GM21825 (cell line): Measurements from ENCODE around the gene PPWD1.
A peak's percentile ranks its signal among the peaks of the same experiment; 100 is the strongest.

Experiments
- ATAC-seq: cut with Tn5 transposase; IDR thresholded peaks from one replicate; pipeline ENCODE4 v1.9.1; 2021; ENCODE audit warnings: mild to moderate bottlenecking, moderate library complexity; ENCODE audit not compliant: unreplicated experiment

The PPWD1 gene

GRCh38 chr5:65623482-65623881 lies 60.4 kb downstream of the PPWD1 start:
- ATAC-seq = no peak

DNA sequence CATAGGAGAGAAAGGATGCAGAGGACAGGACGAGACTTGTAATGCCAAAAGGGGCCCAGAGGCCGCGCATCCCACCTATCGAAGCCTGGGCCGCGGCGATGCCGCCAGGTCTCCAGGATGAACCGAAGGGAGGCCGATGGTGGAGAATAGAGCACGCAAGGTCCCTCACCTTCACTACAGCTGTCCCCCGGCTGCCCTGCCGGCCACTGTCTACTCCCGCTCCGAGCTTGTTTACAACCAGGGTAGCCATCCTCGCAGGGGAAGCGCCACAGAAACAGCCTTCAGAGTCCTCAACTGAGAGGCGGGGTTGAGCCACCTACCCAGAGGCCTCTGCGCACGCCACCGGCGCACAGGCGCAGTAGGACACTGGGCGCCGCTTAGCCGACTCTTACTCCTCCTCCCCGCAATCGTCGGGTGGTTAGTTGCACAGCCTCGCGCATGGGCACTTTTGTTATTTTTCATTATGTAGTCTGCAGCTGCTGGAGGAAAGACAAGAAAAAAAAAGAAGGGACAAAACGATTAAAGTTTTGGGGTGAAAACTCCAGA lies 61.0 kb downstream of the PPWD1 start, which contains the start of gene TRIM23:
Gene TRIM23 (minus strand): TSS at position 309 of the 546 bp plus-strand sequence. CDS start 59 bp downstream, at position 250.
- peak; percentile 96 for ATAC-seq

DNA sequence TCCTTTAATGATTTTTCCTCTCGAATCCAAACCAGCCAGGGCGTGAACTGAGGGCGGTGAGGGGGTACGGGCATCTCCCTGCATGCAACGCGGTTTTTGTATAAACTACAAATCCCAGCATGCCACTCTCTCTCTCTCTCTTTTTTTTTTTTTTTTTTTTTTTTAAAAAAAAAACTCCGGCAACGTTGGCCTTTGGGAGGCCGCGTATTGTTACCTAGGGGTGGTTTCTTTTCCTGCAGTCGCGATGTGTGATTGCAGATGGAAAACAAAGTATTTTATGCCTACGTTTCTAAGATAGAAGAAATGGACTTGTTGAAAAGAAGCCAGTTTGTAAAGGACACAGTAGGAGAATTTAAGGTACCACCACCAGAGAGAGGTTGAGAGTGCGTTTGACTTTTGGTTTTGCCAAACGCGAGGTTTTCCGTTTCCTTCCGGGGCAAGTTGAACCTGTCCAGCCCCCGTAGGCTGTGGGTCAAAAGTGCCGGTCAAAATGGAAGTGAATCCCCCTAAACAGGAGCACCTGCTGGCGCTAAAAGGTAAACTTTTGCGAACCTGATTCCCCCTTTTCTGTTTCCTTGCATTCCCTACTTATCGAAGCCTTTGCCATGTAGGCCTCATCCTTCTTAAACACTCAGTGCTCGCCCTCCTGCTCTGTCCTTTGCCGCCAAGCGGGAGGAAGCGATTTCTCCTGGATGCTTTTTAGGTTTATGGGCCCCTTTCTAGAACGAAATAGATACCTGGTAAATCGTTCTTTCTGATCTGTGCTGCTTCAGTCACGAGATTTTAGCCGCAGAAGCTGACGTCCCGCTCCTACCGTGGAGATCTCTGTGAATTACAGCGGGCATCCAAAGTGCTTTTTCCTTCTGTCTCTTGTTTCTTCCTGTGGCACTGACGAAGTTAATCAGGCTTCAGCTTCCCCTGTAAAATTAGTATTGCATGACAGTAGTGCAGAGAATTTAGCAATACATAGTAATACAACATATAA lies 61.8 kb downstream of the PPWD1 start, which contains the start of the genes SHLD3 and TRAPPC13:
Gene SHLD3 (plus strand): TSS at position 457 of the 985 bp plus-strand sequence. CDS start 4,561 bp downstream, outside the sequence.
Gene TRAPPC13 (plus strand): TSS at position 457 of the 985 bp plus-strand sequence. CDS start 34 bp downstream, at position 491.
- peak; percentile 65 for ATAC-seq

DNA sequence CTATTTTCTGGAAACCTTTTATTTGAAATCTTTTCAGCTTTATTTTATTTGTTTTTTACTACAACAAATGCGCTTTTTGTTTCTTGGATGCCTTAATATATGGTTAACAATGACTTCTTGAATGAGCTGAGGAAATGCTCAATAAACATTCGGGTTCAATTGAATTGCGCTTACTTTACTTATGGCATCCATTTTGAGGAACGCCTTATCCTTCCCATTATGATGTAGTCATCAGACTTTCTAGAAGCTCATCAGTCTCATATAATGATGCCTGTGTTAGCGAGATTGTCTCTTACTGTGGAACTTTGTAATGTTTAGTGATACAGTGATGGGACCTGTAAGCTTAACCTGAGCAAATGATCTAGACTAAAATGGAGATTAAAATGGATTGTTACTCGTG lies 62.6 kb downstream of the PPWD1 start:
- ATAC-seq = no peak

DNA sequence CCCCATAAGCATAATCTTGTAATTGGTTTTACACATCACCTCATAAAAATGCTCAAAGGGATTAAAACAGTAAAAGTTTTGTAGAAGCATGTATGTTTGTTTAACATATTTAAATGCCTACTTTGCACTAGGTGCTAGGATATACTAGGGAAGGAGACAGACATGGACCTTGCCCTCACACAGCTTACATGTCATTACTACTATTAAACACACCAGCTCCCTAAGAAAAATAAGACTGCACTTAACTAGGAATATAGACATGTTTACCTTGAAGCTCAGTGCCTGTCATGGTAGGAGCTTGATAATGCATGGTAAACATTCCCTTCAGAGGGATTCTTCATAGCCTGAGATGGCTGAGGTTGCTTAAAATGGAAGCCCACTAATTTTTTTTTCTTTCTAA lies 67.9 kb downstream of the PPWD1 start:
- no peak for ATAC-seq
